GM19099 (cell line): Measurements from ENCODE around the gene SLC1A1.

Experiments used
- POLR2A ChIP-seq: IDR thresholded peaks from 3 replicates; pipeline ENCODE4 v1.6.1; 2011; ENCODE audit warnings: low read depth; ENCODE audit not compliant: insufficient read length; ENCODE audit errors: extremely low read depth

The SLC1A1 gene

DNA sequence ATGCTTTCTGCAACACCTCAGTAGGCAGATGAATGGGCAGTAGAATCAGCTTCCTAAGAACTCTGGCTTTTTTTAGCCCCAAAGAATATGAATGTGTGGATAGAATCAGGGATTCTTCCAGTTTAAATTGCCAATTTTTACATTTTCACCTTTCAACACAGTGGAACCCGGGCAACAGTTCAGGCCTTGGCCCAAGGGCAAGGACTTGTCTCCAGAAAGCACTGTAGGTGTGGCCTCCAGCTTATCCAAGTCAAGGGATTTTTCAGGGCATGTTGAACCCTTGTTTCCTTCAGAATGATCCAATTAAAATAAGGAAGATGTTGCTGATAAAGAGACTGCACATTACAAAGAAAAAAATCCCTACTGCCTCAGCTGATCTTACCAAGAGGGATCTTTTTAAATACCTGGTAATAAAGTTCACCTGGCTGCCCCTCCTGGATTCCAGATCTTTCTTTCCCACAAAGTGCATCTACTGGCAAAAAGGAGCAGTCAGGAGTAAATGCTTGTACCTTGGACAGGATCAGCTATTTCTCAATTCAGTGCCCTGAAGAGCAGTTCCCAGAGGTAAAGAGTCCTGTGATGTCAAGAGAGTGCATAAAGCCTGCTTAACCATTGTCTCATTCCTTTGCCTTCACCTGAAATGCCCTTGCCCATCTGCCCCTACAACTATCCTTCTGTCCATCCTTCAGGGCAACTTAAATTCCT is 91.7 kb downstream of the SLC1A1 start:
- TF ChIP-seq POLR2A, result no peak

- TF ChIP-seq POLR2A, result no peak
Observed at GRCh38 chr9:4583001-4583400, 92.7 kb downstream of the SLC1A1 start.

- no peak for TF ChIP-seq POLR2A
Observed at GRCh38 chr9:4584636-4585035, 94.4 kb downstream of the SLC1A1 start.

DNA sequence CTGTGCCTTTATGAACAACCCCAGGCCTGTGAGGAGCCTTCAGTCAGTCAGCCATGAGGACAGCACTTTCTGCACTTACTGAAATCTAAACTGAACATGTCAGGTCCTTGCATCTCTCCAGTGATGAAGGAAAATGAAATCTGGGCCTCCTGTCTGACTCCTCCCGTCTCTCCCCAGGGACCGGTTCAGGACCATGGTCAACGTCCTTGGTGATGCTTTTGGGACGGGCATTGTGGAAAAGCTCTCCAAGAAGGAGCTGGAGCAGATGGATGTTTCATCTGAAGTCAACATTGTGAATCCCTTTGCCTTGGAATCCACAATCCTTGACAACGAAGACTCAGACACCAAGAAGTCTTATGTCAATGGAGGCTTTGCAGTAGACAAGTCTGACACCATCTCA is 94.9 kb downstream of the SLC1A1 start:
- no peak for TF ChIP-seq POLR2A

DNA sequence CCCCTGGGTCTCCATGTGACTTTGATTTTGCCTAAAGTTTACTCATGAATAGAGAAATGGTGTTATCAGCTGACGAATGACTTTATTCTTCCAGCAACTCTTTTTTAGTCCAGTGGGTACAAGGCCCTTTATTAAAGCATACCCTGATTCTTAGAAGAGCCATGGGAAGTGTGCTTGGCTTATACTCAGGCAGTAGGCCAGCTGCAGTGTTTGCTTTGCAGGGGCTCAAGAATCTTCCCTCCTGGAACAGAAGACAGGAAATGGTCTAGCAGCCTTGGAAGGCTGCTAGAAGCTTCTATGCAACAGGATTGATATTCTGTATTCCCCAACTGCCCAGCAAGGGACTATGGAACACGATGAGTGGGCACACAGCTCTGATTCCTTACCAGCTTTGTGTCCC is 98.5 kb downstream of the SLC1A1 start:
- TF ChIP-seq POLR2A, result no peak

- no peak for TF ChIP-seq POLR2A
Observed at GRCh38 chr9:4590430-4591122, 100.3 kb downstream of the SLC1A1 start.

DNA sequence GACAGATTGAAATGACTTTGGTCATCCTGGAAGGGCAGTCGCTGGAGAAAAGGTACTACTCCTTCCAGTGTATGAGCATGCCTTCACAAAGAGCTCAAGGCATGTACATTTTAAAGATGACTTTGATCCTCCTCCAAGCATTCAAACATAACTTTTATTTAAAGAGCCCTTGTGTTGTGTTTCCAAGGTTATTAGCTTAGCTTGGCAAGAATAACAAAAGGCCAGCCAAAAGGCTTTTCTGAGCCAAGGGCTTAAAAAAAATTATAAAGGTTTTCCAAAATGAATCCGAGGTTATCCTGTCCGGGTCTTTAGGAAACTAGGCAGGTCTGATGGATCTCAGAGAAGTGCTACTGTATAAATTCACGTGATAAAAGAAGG is 100.8 kb downstream of the SLC1A1 start:
- TF ChIP-seq POLR2A, result no peak

GRCh38 chr9:4592295-4592694 is 102.0 kb downstream of the SLC1A1 start:
- no peak for TF ChIP-seq POLR2A

- no peak for TF ChIP-seq POLR2A
Observed at GRCh38 chr9:4592886-4593285, 102.6 kb downstream of the SLC1A1 start.

- no peak for TF ChIP-seq POLR2A
Observed at GRCh38 chr9:4594545-4594944, 104.3 kb downstream of the SLC1A1 start.

DNA sequence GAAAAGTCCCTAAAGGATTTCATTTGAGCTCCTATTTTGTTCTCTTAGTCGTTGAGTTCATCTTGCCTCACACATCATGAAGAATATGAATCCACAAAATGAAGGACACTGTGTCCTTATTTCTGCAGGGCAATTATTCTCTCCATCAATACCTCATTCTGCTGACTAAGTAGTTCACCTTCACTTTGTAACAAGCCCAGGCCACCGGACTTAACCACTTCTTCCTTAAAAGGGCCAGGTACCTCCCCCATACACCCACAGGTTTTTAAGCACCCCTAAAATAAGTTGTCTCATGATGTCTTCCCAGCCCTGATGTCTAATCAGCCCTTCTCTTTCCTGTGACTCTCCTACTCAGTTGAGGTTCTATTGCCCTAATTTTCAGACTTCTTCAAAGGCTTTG is 104.7 kb downstream of the SLC1A1 start:
- TF ChIP-seq POLR2A, result no peak

- TF ChIP-seq POLR2A, result no peak
Observed at GRCh38 chr9:4596165-4596922, 106.1 kb downstream of the SLC1A1 start.

DNA sequence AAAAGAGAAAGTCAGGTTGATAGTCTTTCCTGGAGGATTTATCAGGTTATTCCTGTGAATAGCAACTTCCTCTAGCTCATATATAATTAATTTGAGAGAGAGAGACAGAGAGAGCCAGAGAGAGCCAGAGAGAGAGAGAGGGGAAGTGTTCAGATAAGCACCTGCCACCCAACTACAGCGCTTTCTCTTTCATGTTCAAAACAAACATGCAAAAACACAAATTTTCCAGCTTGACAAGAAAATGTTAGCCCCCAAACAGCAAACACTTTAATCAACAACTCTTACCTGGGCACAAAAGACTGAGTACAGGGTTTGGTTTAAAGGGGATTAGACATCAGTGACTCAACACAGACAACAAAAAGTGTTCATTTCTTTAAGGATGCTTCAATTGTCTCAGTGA is 110.1 kb downstream of the SLC1A1 start:
- no peak for TF ChIP-seq POLR2A

- TF ChIP-seq POLR2A, result no peak
Observed at GRCh38 chr9:4603830-4604229, 113.6 kb downstream of the SLC1A1 start.

- no peak for TF ChIP-seq POLR2A
Observed at GRCh38 chr9:4604678-4605095, 114.4 kb downstream of the SLC1A1 start.

DNA sequence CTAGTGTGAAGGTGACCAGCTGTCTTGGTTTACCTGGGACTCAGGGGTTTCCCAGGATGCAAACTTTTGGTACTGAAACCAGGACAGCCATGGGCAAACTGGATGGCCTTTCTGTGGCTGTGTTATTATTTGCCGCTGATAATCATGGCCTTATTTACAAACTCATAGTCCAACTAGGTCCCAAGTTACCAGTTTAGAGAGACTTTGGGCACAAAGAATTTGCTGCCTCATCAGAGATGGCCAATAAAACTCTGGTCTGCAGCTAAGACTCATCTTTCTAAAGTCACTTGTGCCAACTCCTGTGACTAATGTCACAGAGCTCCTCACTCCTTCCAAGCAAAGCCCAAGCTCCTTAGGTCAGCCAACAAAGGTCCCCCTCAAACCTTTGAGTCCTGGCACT is 124.4 kb downstream of the SLC1A1 start:
- TF ChIP-seq POLR2A, result no peak
